ENCODE measurements around the gene TBC1D4. TPM values are rescaled to one million over a fixed set of nuclear protein-coding genes. Genes with fewer than 3 reads are reported as not detected.
A peak's percentile ranks its signal among the peaks of the same experiment; 100 is the strongest.

Gene TBC1D4
- total RNA-seq, 1 donor from 2014 or later: 25.6 TPM

DNA sequence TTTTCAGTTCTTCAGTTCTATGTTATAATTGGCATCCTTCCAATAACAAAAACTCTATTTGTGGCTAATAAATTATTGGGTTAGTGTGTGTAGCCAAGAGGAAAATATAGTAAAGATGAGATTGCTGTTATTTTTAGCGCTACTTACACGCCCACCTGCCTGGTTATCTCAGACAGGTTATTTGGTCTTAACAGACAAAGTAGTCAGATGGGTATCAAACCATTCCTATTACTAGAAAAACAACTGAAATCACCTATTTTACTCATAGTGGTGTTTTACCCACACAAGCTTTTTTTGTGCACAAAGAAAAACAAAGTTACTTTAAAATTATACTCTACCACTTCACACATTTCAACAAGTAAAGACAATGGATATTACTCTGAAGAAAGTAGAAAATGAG lies 151.2 kb downstream of the TBC1D4 start:
- Histone ChIP-seq H3K9ac (ENCODE audit: low read length) (no peak overlapping the region), H3K27ac (ENCODE audit: low read depth, low read length) (no peak overlapping the region), H4K20me1 (ENCODE audit: insufficient read depth, low read length) (no peaks in the 10 kb centered on the region), H3K27me3 (ENCODE audit: insufficient read depth, low read length) (no peaks in the 10 kb centered on the region), H3K9me3 (ENCODE audit: insufficient read depth, low read depth, low read length) (no peaks in the 10 kb centered on the region), H2AFZ (ENCODE audit: low read depth, low read length) (no peak overlapping the region), H3K79me2 (ENCODE audit: insufficient read depth, low read length) (no peaks in the 10 kb centered on the region), H3K4me3 (ENCODE audit: insufficient read depth, low read depth, low read length) (no peak overlapping the region), H3K4me1 (ENCODE audit: insufficient read depth, low read length) (no peaks in the 10 kb centered on the region), H3K4me2 (ENCODE audit: low read length) (no peak overlapping the region), H3K36me3 (ENCODE audit: insufficient read depth, low read length) (peaks cover 11% of the 10 kb centered on the region)
- no peak for DNase-seq (ENCODE audit: low read depth)
- H3K27me3 Mint-ChIP-seq (ENCODE audit: low read depth, unreplicated experiment): no peaks in the 10 kb centered on the region
- H3K36me3 Mint-ChIP-seq (ENCODE audit: low read depth, unreplicated experiment): peaks cover 7% of the 10 kb centered on the region
- H3K4me3 Mint-ChIP-seq (ENCODE audit: unreplicated experiment): no peak overlapping the region
- no peak for FAIRE-seq
- TF ChIP-seq CTCF (IDR thresholded peaks at IDR 0.05; ENCODE audit: insufficient read depth, low read depth, low read length): no peak
- no peak for TF ChIP-seq EZH2 (IDR thresholded peaks at IDR 0.05; ENCODE audit: insufficient read depth, low read length)
- peaks cover 12% of the 10 kb centered on the region for H3K4me1 Mint-ChIP-seq (ENCODE audit: low read depth, unreplicated experiment)
- H3K9me3 Mint-ChIP-seq (ENCODE audit: unreplicated experiment): no peaks in the 10 kb centered on the region
- no peak overlapping the region for H3K27ac Mint-ChIP-seq (ENCODE audit: unreplicated experiment)

- Mint-ChIP-seq H3K4me3 (ENCODE audit: unreplicated experiment) (no peak overlapping the region), H3K36me3 (ENCODE audit: low read depth, unreplicated experiment) (peaks cover 2% of the 10 kb centered on the region), H3K27ac (ENCODE audit: unreplicated experiment) (peak overlapping the region; percentile 92), H3K4me1 (ENCODE audit: low read depth, unreplicated experiment) (peaks cover 12% of the 10 kb centered on the region), H3K27me3 (ENCODE audit: low read depth, unreplicated experiment) (no peaks in the 10 kb centered on the region), H3K9me3 (ENCODE audit: unreplicated experiment) (no peaks in the 10 kb centered on the region)
- H3K27ac ChIP-seq (ENCODE audit: low read depth, low read length): no peak overlapping the region
- no peak overlapping the region for H3K4me2 ChIP-seq (ENCODE audit: low read length)
- H4K20me1 ChIP-seq (ENCODE audit: insufficient read depth, low read length): no peaks in the 10 kb centered on the region
- H3K4me1 ChIP-seq (ENCODE audit: insufficient read depth, low read length): no peaks in the 10 kb centered on the region
- peaks cover 8% of the 10 kb centered on the region for H3K36me3 ChIP-seq (ENCODE audit: insufficient read depth, low read length)
- DNase-seq (ENCODE audit: low read depth): no peak
- no peaks in the 10 kb centered on the region for H3K27me3 ChIP-seq (ENCODE audit: insufficient read depth, low read length)
- TF ChIP-seq CTCF (IDR thresholded peaks at IDR 0.05; ENCODE audit: insufficient read depth, low read depth, low read length): no peak
- no peak for TF ChIP-seq EZH2 (IDR thresholded peaks at IDR 0.05; ENCODE audit: insufficient read depth, low read length)
- H3K79me2 ChIP-seq (ENCODE audit: insufficient read depth, low read length): no peaks in the 10 kb centered on the region
- no peaks in the 10 kb centered on the region for H3K9me3 ChIP-seq (ENCODE audit: insufficient read depth, low read depth, low read length)
- no peak overlapping the region for H3K9ac ChIP-seq (ENCODE audit: low read length)
- no peak overlapping the region for H2AFZ ChIP-seq (ENCODE audit: low read depth, low read length)
- no peak for FAIRE-seq
- no peak overlapping the region for H3K4me3 ChIP-seq (ENCODE audit: insufficient read depth, low read depth, low read length)
Measured at GRCh38 chr13:75329723-75330122, 152.2 kb downstream of the TBC1D4 start.

GRCh38 chr13:75329097-75329496 lies 152.9 kb downstream of the TBC1D4 start:
- Mint-ChIP-seq H3K9me3 (ENCODE audit: unreplicated experiment) (no peaks in the 10 kb centered on the region), H3K36me3 (ENCODE audit: low read depth, unreplicated experiment) (peaks cover 2% of the 10 kb centered on the region), H3K4me3 (ENCODE audit: unreplicated experiment) (no peak overlapping the region), H3K27me3 (ENCODE audit: low read depth, unreplicated experiment) (no peaks in the 10 kb centered on the region), H3K27ac (ENCODE audit: unreplicated experiment) (peak overlapping the region; percentile 92), H3K4me1 (ENCODE audit: low read depth, unreplicated experiment) (peaks cover 12% of the 10 kb centered on the region)
- Histone ChIP-seq H3K9me3 (ENCODE audit: insufficient read depth, low read depth, low read length) (no peaks in the 10 kb centered on the region), H3K27ac (ENCODE audit: low read depth, low read length) (no peak overlapping the region), H3K9ac (ENCODE audit: low read length) (no peak overlapping the region), H3K4me1 (ENCODE audit: insufficient read depth, low read length) (no peaks in the 10 kb centered on the region), H3K27me3 (ENCODE audit: insufficient read depth, low read length) (no peaks in the 10 kb centered on the region), H3K36me3 (ENCODE audit: insufficient read depth, low read length) (peaks cover 8% of the 10 kb centered on the region), H3K79me2 (ENCODE audit: insufficient read depth, low read length) (no peaks in the 10 kb centered on the region), H3K4me2 (ENCODE audit: low read length) (no peak overlapping the region), H4K20me1 (ENCODE audit: insufficient read depth, low read length) (no peaks in the 10 kb centered on the region), H2AFZ (ENCODE audit: low read depth, low read length) (no peak overlapping the region), H3K4me3 (ENCODE audit: insufficient read depth, low read depth, low read length) (no peak overlapping the region)
- no peak for FAIRE-seq
- no peak for DNase-seq (ENCODE audit: low read depth)
- no peak for TF ChIP-seq CTCF (IDR thresholded peaks at IDR 0.05; ENCODE audit: insufficient read depth, low read depth, low read length)
- no peak for TF ChIP-seq EZH2 (IDR thresholded peaks at IDR 0.05; ENCODE audit: insufficient read depth, low read length)

Data from astrocyte (in vitro differentiated cells and primary cell).